HepG2 (cell line): ENCODE data around the gene KHK. TPM values are rescaled to one million over a fixed set of nuclear protein-coding genes. Genes with fewer than 3 reads are reported as not detected.

Experiments
- ARNT2 ChIP-seq: sonication (generic); formaldehyde crosslinking; IDR thresholded peaks from 2 replicates; pipeline ENCODE4 v1.8.0; 2022; ENCODE audit warnings: mild to moderate bottlenecking, low read depth, missing genetic modification reagents, moderate library complexity
- ELF3 ChIP-seq: IDR thresholded peaks from 2 replicates; pipeline ENCODE4 v1.6.1; 2016; ENCODE audit warnings: missing genetic modification reagents, missing compliant biosample characterization
- ELK4 ChIP-seq: sonication (generic); formaldehyde crosslinking; IDR thresholded peaks from 2 replicates; pipeline ENCODE4 v1.9.0; 2021; ENCODE audit warnings: missing genetic modification reagents, borderline replicate concordance
- NFYB ChIP-seq: sonication (generic); formaldehyde crosslinking; IDR thresholded peaks from 2 replicates; pipeline ENCODE4 v1.4.0; 2020; ENCODE audit warnings: missing genetic modification reagents
- PHB2 ChIP-seq: fragments of 450-650 bp; IDR thresholded peaks from 2 replicates; pipeline ENCODE4 v1.6.1; 2018; ENCODE audit not compliant: partially characterized antibody
- PHF21A ChIP-seq: sonication (generic); formaldehyde crosslinking; IDR thresholded peaks from 2 replicates; pipeline ENCODE4 v1.5.0; 2020; ENCODE audit warnings: mild to moderate bottlenecking, missing genetic modification reagents
- PHF8 ChIP-seq: sonication (generic); formaldehyde crosslinking; IDR thresholded peaks from 2 replicates; pipeline ENCODE4 v1.5.0; 2020; ENCODE audit warnings: missing genetic modification reagents
- ZBTB43 ChIP-seq: sonication (generic); formaldehyde crosslinking; conservative IDR thresholded peaks from 2 replicates; pipeline ENCODE4 v1.4.0; 2020; ENCODE audit warnings: missing genetic modification reagents
- ZFX ChIP-seq: sonication (generic); formaldehyde crosslinking; IDR thresholded peaks from 2 replicates; pipeline ENCODE4 v1.4.0; 2020; ENCODE audit warnings: mild to moderate bottlenecking, low read depth, missing genetic modification reagents, moderate library complexity
- ZNF318 ChIP-seq: sonication (generic); formaldehyde crosslinking; IDR thresholded peaks from 2 replicates; pipeline ENCODE4 v1.4.0; 2020; ENCODE audit warnings: mild to moderate bottlenecking, missing genetic modification reagents
- ZNF337 ChIP-seq: sonication (generic); formaldehyde crosslinking; IDR thresholded peaks from 2 replicates; pipeline ENCODE4 v1.5.1; 2020; ENCODE audit warnings: missing genetic modification reagents, low read depth, mild to moderate bottlenecking, borderline replicate concordance
- ZNF530 ChIP-seq: sonication (generic); formaldehyde crosslinking; IDR thresholded peaks from 2 replicates; pipeline ENCODE4 v1.5.0; 2020; ENCODE audit warnings: low read depth, mild to moderate bottlenecking, missing genetic modification reagents
- ZNF552 ChIP-seq: sonication (generic); formaldehyde crosslinking; IDR thresholded peaks from 2 replicates; pipeline ENCODE4 v1.9.0; 2022; ENCODE audit warnings: missing genetic modification reagents, mild to moderate bottlenecking, borderline replicate concordance
- ZNF772 ChIP-seq: sonication (generic); formaldehyde crosslinking; IDR thresholded peaks from 2 replicates; pipeline ENCODE4 v1.5.0; 2020; ENCODE audit warnings: mild to moderate bottlenecking, missing genetic modification reagents
- ZSCAN31 ChIP-seq: sonication (generic); formaldehyde crosslinking; IDR thresholded peaks from 2 replicates; pipeline ENCODE4 v1.5.0; 2020; ENCODE audit warnings: low read depth, mild to moderate bottlenecking, missing genetic modification reagents
- polyA plus RNA-seq, 8 experiments: library from polyadenylated mRNA; depleted of rRNA in 3 of 8; stranded (reverse) in 7 of 8; unstranded in 1 of 8; fragments of >200 nt; fragmentation: Illumina TruSeq in 4 of 8; extraction: Trizol in 4 of 8; gene quantifications; 2 replicates each; pipeline versions ENCODE4 v1.2.1 to v1.2.3, GENCODE V29; 2011 to 2016; ENCODE audit warnings: low read depth in 4 of 8, missing spikeins in 1 of 8, mixed read lengths in 1 of 8; ENCODE audit not compliant: insufficient read depth in 1 of 8
- total RNA-seq, 5 experiments: library from RNA; depleted of rRNA; stranded (reverse); fragments of >200 nt; fragmentation: Illumina TruSeq; extraction: Trizol; gene quantifications; 2 replicates each; pipeline ENCODE4 v1.2.3, GENCODE V29; 2016; ENCODE audit warnings: low read depth in 1 of 5

KHK gene
- total and polyA plus RNA-seq, 2 of the 13 experiments (the other 11 are each of a cell fraction or from before 2014, with no cell fraction given) = 40.9 to 99.2 TPM

GRCh38 chr2:27050996-27051901, 35.3 kb upstream of the KHK start, which contains the start of gene AGBL5 (continued):
- peak; percentile 87; the same call in 1 of the 2 replicates for TF ChIP-seq ZNF318 (CRISPR knock-in tag)
- peak; percentile 73; the same call in 1 of the 2 replicates for TF ChIP-seq ZNF552
- TF ChIP-seq ZFX (CRISPR knock-in tag) = no peak; the same call in 1 of the 2 replicates
- TF ChIP-seq PHF8 = peak; percentile 77
- peak; percentile 98 for TF ChIP-seq ARNT2 (CRISPR knock-in tag)
- TF ChIP-seq ELF3 (CRISPR knock-in tag) = peak; percentile 93
- peak; percentile 99 for TF ChIP-seq ZSCAN31
- peak; percentile 95 for TF ChIP-seq ZNF772 (CRISPR knock-in tag)
- TF ChIP-seq ELK4 = peak; percentile 88; the same call in 1 of the 2 replicates
- TF ChIP-seq NFYB (CRISPR knock-in tag) = peak; percentile 96
- TF ChIP-seq PHF21A (CRISPR knock-in tag) = peak; percentile 79
- peak; percentile 89; the same call in 1 of the 2 replicates for TF ChIP-seq ZNF530 (CRISPR knock-in tag)
- peak; percentile 94 for TF ChIP-seq ZBTB43 (CRISPR knock-in tag)
- 0 out of 2 replicates have a peak, but pooled peaks have one; percentile 73 for TF ChIP-seq ZNF337 (CRISPR knock-in tag)
- TF ChIP-seq PHB2 = no peak
